SH-SY5Y (cell line): ENCODE results near the gene ITPKC.

Experiments
- GATA2 ChIP-seq: IDR thresholded peaks from 2 replicates; pipeline ENCODE4 v1.6.1; 2011; ENCODE audit warnings: mild to moderate bottlenecking, low read depth, low read length
- GATA3 ChIP-seq: IDR thresholded peaks from 2 replicates; pipeline ENCODE4 v1.6.1; 2011; ENCODE audit warnings: low read depth, mild to moderate bottlenecking, low read length, moderate library complexity

DNA sequence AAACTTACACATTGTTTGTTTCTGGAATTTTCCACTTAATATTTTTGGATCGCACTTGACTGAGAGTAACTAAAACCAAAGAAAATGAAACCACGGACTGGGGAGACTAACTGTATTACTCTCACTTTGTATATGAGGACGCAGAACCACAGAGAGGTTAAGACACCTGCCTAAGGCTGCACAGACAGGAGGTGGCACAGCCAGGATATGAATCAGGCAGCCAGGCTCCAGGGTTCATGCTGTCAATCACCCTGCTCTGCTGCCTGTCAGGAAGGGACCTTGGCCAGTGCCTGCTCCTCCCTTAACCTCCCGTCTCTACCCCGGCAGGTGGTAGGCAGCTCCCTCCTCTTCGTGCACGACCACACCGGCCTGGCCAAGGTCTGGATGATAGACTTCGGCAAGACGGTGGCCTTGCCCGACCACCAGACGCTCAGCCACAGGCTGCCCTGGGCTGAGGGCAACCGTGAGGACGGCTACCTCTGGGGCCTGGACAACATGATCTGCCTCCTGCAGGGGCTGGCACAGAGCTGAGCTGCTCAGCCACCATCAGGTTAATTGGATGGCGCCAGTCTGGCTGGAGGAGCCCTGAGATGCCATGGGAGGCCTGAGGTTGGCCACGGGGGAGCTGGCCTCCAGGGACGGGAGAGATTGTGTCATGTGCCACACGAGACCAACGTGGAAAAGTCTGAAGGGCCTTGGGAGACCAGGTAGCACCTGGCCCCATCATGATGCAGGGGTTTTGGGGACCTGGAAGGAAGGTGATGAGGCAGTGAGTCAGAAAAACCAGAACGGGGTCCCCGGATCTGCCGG lies 22.3 kb downstream of the ITPKC start:
- TF ChIP-seq GATA3, result no peak
- no peak for TF ChIP-seq GATA2
